Parathyroid adenoma (tissue), 2 donors: Measurements from ENCODE around the gene SP1.

Experiments used
- H2AFZ ChIP-seq: fragments of 300-600 bp; sonication (generic); one replicate; pipeline ENCODE4 v1.7.0; 2017; ENCODE audit warnings: antibody characterized with exemption, mild to moderate bottlenecking
- H3K27ac ChIP-seq: fragments of 300-600 bp; sonication (generic); one replicate; pipeline ENCODE4 v1.7.0; 2017
- H3K27me3 ChIP-seq: fragments of 300-600 bp; sonication (generic); one replicate; pipeline ENCODE4 v1.7.0; 2017; ENCODE audit warnings: low read length; ENCODE audit not compliant: control insufficient read depth, insufficient read depth
- H3K36me3 ChIP-seq: fragments of 300-600 bp; sonication (generic); one replicate; pipeline ENCODE4 v1.7.0; 2017; ENCODE audit warnings: low read length; ENCODE audit not compliant: control insufficient read depth, insufficient read depth
- H3K4me1 ChIP-seq: fragments of 300-600 bp; sonication (generic); one replicate; pipeline ENCODE4 v1.7.0; 2017; ENCODE audit warnings: control low read depth
- H3K4me2 ChIP-seq: fragments of 300-600 bp; sonication (generic); one replicate; pipeline ENCODE4 v1.7.0; 2017; ENCODE audit warnings: low read length
- H3K4me3 ChIP-seq: fragments of 300-600 bp; sonication (generic); one replicate; pipeline ENCODE4 v1.7.0; 2017; ENCODE audit warnings: low read depth, low read length
- H3K79me2 ChIP-seq: fragments of 300-600 bp; sonication (generic); one replicate; pipeline ENCODE4 v1.7.0; 2017; ENCODE audit warnings: control low read depth
- H3K9ac ChIP-seq: fragments of 300-600 bp; sonication (generic); one replicate; pipeline ENCODE4 v1.7.0; 2017; ENCODE audit warnings: mild to moderate bottlenecking
- H3K9me3 ChIP-seq: fragments of 300-600 bp; sonication (generic); one replicate; pipeline ENCODE4 v1.7.0; 2017; ENCODE audit warnings: low read length; ENCODE audit not compliant: control insufficient read depth
- CTCF ChIP-seq: fragments of 300-600 bp; sonication (generic); IDR thresholded peaks from one replicate; pipeline ENCODE4 v1.7.0; 2017; ENCODE audit warnings: antibody characterized with exemption, mild to moderate bottlenecking
- donor health status: primary hyperparathyroidism.

The SP1 gene

DNA sequence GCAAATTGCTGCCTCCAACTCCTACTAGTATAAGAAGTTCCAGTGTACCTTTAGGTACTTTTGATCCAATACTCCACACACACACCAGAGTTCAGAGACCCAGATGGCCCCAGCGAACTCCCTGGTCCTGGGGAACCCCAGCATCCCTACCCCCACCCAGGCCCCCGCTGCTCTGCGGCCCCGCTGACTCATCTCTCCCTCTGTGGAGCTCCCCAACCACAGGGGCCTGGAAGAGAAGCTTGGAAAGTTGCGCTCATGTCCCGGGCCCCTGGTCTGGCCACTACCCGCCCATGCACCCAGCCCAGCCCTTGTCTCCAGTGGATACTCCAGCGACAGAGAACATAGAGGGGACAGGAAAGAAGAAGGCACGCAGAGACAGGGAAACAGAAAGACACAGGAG lies 39.6 kb upstream of the SP1 start:
- no peak overlapping the region for H3K4me2 ChIP-seq
- TF ChIP-seq CTCF: no peak
- H3K27me3 ChIP-seq: no peaks in the 10 kb centered on the region
- peaks cover 7% of the 10 kb centered on the region for H3K4me1 ChIP-seq
- H3K36me3 ChIP-seq: no peaks in the 10 kb centered on the region
- H2AFZ ChIP-seq: no peak overlapping the region
- no peak overlapping the region for H3K9ac ChIP-seq
- no peak overlapping the region for H3K27ac ChIP-seq
- no peaks in the 10 kb centered on the region for H3K79me2 ChIP-seq
- H3K4me3 ChIP-seq: no peak overlapping the region
- H3K9me3 ChIP-seq: no peaks in the 10 kb centered on the region

DNA sequence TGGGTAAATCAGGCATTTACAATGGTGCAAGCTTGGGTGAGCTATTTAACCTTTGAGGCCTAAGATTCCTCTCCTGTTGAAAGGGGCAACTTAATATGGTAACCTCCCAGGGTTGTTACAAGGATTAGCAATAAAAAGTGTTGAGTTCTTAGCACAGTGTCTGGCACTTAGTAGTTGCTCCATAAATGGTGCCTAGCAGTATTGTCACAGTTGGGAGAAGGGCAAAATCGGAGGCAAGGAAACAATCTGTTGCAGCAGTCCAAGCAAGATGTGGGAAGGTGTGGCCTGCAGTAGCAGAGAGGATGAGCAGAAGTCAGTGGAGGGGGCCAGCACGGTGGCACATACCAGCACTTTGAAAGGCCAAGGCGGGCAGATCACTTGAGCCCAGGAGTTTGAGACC lies 36.5 kb upstream of the SP1 start:
- TF ChIP-seq CTCF: no peak
- Histone ChIP-seq H3K79me2 (no peaks in the 10 kb centered on the region), H2AFZ (no peak overlapping the region), H3K4me2 (no peak overlapping the region), H3K27me3 (no peaks in the 10 kb centered on the region), H3K4me1 (peaks cover 7% of the 10 kb centered on the region), H3K36me3 (no peaks in the 10 kb centered on the region), H3K9ac (no peak overlapping the region), H3K9me3 (no peaks in the 10 kb centered on the region), H3K27ac (no peak overlapping the region), H3K4me3 (no peak overlapping the region)

- Histone ChIP-seq H3K4me2 (peak overlapping the region; percentile 73), H3K4me1 (peaks cover 7% of the 10 kb centered on the region), H2AFZ (peak overlapping the region; percentile 99), H3K36me3 (no peaks in the 10 kb centered on the region), H3K27me3 (no peaks in the 10 kb centered on the region), H3K9me3 (no peaks in the 10 kb centered on the region), H3K9ac (no peak overlapping the region), H3K27ac (no peak overlapping the region), H3K79me2 (no peaks in the 10 kb centered on the region), H3K4me3 (no peak overlapping the region)
- TF ChIP-seq CTCF: no peak
These were observed 36.0 kb upstream of the SP1 start for GRCh38 chr12:53343969-53344368.

GRCh38 chr12:53344487-53344823 lies 35.5 kb upstream of the SP1 start:
- H3K4me1 ChIP-seq: peaks cover 7% of the 10 kb centered on the region
- H2AFZ ChIP-seq: peak overlapping the region; percentile 99
- TF ChIP-seq CTCF: no peak
- no peaks in the 10 kb centered on the region for H3K79me2 ChIP-seq
- H3K9me3 ChIP-seq: no peaks in the 10 kb centered on the region
- H3K36me3 ChIP-seq: no peaks in the 10 kb centered on the region
- no peaks in the 10 kb centered on the region for H3K27me3 ChIP-seq
- peak overlapping the region; percentile 39 for H3K4me3 ChIP-seq
- H3K4me2 ChIP-seq: peak overlapping the region; percentile 73
- no peak overlapping the region for H3K27ac ChIP-seq
- H3K9ac ChIP-seq: peak overlapping the region; percentile 41

GRCh38 chr12:53344824-53345485 lies 35.0 kb upstream of the SP1 start:
- Histone ChIP-seq H3K27me3 (no peaks in the 10 kb centered on the region), H2AFZ (peak overlapping the region; percentile 99), H3K27ac (peak overlapping the region; percentile 55), H3K9ac (no peak overlapping the region), H3K79me2 (no peaks in the 10 kb centered on the region), H3K36me3 (no peaks in the 10 kb centered on the region), H3K4me1 (peaks cover 7% of the 10 kb centered on the region), H3K9me3 (no peaks in the 10 kb centered on the region), H3K4me3 (peak overlapping the region; percentile 70), H3K4me2 (peak overlapping the region; percentile 81)
- TF ChIP-seq CTCF: peak; percentile 88
